RPMI8226 (cell line): Measurements from ENCODE around the gene GAGE13.
"Not testable (repeated sequence)": the region's sequence is repeated elsewhere in the genome, so short reads cannot be mapped to it uniquely, and the experiment has no call there.

Experiments used
- DNase-seq: peaks from one replicate; pipeline ENCODE4 v3.0.0-alpha.2; 2015

Gene GAGE13

GRCh38 chrX:49331841-49332240 is 459 bp downstream of the GAGE13 start:
- not testable (repeated sequence) for DNase-seq

GRCh38 chrX:49341449-49341848 is 10.1 kb downstream of the GAGE13 start:
- DNase-seq = not testable (repeated sequence)

DNA sequence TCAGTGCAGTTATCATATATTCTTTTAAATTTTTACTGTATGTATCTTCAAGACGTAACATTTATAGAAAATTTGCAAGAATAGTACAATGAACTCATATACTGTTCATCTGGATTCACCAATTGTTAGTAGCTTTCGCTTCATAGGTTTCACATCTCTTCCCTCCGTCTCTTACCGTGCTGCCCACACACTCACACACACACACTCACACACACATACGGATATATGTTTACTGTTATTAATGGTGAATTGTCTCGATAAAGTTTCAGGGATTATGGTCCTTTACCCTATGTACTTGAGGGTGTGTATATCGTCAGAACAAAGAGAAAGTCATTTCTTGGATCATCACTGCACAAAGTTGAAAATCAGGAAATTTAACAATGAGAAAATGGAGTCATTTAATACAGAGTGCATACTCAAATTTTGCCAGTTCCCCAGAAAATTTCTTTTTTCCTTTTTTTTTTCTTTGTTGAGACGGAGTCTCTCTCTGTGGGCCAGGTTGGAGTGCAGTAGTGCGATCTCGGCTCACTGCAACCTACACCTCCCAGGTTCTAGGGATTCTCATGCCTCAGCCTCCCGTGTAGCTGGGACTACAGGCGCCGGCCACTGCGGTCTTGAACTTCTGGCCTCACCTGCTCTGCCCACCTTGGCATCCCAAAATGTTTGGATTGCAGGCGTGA is 13.3 kb downstream of the GAGE13 start:
- not testable (repeated sequence) for DNase-seq

- DNase-seq = not testable (repeated sequence)
These were observed 14.0 kb downstream of the GAGE13 start for GRCh38 chrX:49345402-49345801.

- not testable (repeated sequence) for DNase-seq
These were observed 14.8 kb downstream of the GAGE13 start for GRCh38 chrX:49346150-49346549.
